BE2C (cell line): ENCODE results near the gene TSC22D2.

Experiments
- DNase-seq: peaks from one replicate; pipeline ENCODE4 v3.0.0-alpha.2; 2020
- H3K27me3 ChIP-seq: fragments of 250-450 bp; sonication (Bioruptor Pico); 2 replicates; pipeline ENCODE4 v1.5.1; 2020; ENCODE audit warnings: mild to moderate bottlenecking
- H3K36me3 ChIP-seq: fragments of 250-450 bp; sonication (Bioruptor Pico); 2 replicates; pipeline ENCODE4 v1.5.1; 2020; ENCODE audit warnings: mild to moderate bottlenecking
- H3K4me1 ChIP-seq: fragments of 250-450 bp; sonication (Bioruptor Pico); 2 replicates; pipeline ENCODE4 v1.5.1; 2020
- H3K4me3 ChIP-seq: 2 replicates; pipeline ENCODE4 v1.5.1; 2011; ENCODE audit warnings: low read depth, low read length
- H3K9me3 ChIP-seq: fragments of 250-450 bp; sonication (Bioruptor Pico); 2 replicates; pipeline ENCODE4 v1.5.1; 2020
- TF ChIP-seq, protein P1 (sequence below): IDR thresholded peaks from 2 replicates; pipeline ENCODE4 v1.5.1; 2012; ENCODE audit warnings: mild to moderate bottlenecking, low read depth, low read length

The TSC22D2 gene

GRCh38 chr3:150511122-150511821, 103.2 kb downstream of the TSC22D2 start:
- Histone ChIP-seq H3K36me3 (no peaks in the 10 kb centered on the region), H3K4me1 (no peaks in the 10 kb centered on the region), H3K9me3 (no peaks in the 10 kb centered on the region), H3K4me3 (no peak overlapping the region), H3K27me3 (no peaks in the 10 kb centered on the region)
- TF ChIP-seq, protein P1, sequence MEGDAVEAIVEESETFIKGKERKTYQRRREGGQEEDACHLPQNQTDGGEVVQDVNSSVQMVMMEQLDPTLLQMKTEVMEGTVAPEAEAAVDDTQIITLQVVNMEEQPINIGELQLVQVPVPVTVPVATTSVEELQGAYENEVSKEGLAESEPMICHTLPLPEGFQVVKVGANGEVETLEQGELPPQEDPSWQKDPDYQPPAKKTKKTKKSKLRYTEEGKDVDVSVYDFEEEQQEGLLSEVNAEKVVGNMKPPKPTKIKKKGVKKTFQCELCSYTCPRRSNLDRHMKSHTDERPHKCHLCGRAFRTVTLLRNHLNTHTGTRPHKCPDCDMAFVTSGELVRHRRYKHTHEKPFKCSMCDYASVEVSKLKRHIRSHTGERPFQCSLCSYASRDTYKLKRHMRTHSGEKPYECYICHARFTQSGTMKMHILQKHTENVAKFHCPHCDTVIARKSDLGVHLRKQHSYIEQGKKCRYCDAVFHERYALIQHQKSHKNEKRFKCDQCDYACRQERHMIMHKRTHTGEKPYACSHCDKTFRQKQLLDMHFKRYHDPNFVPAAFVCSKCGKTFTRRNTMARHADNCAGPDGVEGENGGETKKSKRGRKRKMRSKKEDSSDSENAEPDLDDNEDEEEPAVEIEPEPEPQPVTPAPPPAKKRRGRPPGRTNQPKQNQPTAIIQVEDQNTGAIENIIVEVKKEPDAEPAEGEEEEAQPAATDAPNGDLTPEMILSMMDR, result no peak
- DNase-seq, result no peak

DNA sequence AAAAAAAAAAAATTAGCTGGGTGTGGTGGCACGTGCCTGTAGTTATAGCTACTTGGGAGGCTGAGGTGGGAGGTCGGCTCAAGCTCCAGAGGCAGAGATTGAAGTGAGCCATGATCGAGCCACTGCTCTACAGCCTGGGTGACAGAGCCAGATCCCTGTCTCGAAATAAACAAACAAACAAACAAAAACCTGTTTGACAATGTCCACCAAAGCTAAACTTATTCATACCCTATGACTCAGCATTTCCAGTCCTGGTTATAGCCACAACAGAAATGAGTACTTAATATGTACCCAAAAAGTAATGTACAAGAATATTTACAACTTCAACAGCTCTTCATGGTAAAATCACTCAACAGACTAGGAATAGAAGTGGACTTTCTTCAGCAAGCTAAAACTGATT, 107.1 kb downstream of the TSC22D2 start:
- H3K9me3 ChIP-seq, result no peaks in the 10 kb centered on the region
- H3K27me3 ChIP-seq, result no peaks in the 10 kb centered on the region
- no peaks in the 10 kb centered on the region for H3K4me1 ChIP-seq
- no peak for DNase-seq
- TF ChIP-seq, protein P1, result no peak
- H3K36me3 ChIP-seq, result no peaks in the 10 kb centered on the region
- H3K4me3 ChIP-seq, result no peak overlapping the region
